GM12878 (cell line): ENCODE data around the gene IL19.

Experiments used
- NR2F1 ChIP-seq: fragments of 450-650 bp; conservative IDR thresholded peaks from 2 replicates; pipeline ENCODE4 v1.6.1; 2017; ENCODE audit warnings: mild to moderate bottlenecking
- RCOR1 ChIP-seq: conservative IDR thresholded peaks from 2 replicates; pipeline ENCODE4 v1.6.1; 2012; ENCODE audit warnings: low read depth, low read length, improper control_type of control experiment
- REST ChIP-seq: IDR thresholded peaks from 2 replicates; pipeline ENCODE4 v1.6.1; 2012; ENCODE audit warnings: mild to moderate bottlenecking, low read depth, low read length
- TF ChIP-seq, protein P1 (sequence below), 3 experiments: IDR thresholded peaks in 2 of 3; conservative IDR thresholded peaks in 1 of 3; 2 replicates each; pipeline ENCODE4 v1.5.1; 2011; ENCODE audit warnings: low read depth in 3 of 3, low read length in 3 of 3, mild to moderate bottlenecking in 3 of 3, control low read depth in 2 of 3, moderate library complexity in 2 of 3, inconsistent platforms in 1 of 3, mixed read lengths in 1 of 3; ENCODE audit not compliant: control insufficient read depth in 2 of 3, insufficient read depth in 1 of 3; ENCODE audit errors: extremely low read depth in 1 of 3

GRCh38 chr1:206751891-206752290 lies 18.7 kb upstream of the IL19 start:
- TF ChIP-seq RCOR1 (no peak), NR2F1 (no peak), REST (no peak)
- TF ChIP-seq, protein P1, sequence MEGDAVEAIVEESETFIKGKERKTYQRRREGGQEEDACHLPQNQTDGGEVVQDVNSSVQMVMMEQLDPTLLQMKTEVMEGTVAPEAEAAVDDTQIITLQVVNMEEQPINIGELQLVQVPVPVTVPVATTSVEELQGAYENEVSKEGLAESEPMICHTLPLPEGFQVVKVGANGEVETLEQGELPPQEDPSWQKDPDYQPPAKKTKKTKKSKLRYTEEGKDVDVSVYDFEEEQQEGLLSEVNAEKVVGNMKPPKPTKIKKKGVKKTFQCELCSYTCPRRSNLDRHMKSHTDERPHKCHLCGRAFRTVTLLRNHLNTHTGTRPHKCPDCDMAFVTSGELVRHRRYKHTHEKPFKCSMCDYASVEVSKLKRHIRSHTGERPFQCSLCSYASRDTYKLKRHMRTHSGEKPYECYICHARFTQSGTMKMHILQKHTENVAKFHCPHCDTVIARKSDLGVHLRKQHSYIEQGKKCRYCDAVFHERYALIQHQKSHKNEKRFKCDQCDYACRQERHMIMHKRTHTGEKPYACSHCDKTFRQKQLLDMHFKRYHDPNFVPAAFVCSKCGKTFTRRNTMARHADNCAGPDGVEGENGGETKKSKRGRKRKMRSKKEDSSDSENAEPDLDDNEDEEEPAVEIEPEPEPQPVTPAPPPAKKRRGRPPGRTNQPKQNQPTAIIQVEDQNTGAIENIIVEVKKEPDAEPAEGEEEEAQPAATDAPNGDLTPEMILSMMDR (IDR thresholded peaks at IDR 0.05 in 2 of 3, conservative IDR thresholded peaks at IDR 0.05 in 1 of 3; ENCODE audit: control insufficient read depth in 2 of 3, extremely low read depth in 1 of 3, insufficient read depth in 1 of 3, low read depth in 3 of 3, low read length in 3 of 3): no peak
